Measurements from ENCODE around the gene CHAD.

CHAD gene

GRCh38 chr17:50514936-50515702 is 46.4 kb upstream of the CHAD start:
- Histone ChIP-seq H3F3A (ENCODE audit: insufficient read depth, low read length) (no peaks in the 10 kb centered on the region), H3K27me3 (replicated peaks; ENCODE audit: insufficient read depth, low read length) (no peaks in the 10 kb centered on the region), H4K20me1 (ENCODE audit: insufficient read depth, low read length) (no peaks in the 10 kb centered on the region), H3K9me3 (replicated peaks; ENCODE audit: insufficient read depth, low read length) (no peaks in the 10 kb centered on the region), H3K4me3 (ENCODE audit: low read length) (no peak overlapping the region), H3K4me2 (ENCODE audit: low read depth, low read length) (no peak overlapping the region), H3K9me2 (replicated peaks; ENCODE audit: insufficient read depth, low read length) (no peaks in the 10 kb centered on the region), H2AFZ (ENCODE audit: low read length) (no peak overlapping the region), H3K36me3 (replicated peaks; ENCODE audit: insufficient read depth, low read length) (no peaks in the 10 kb centered on the region), H3K9ac (ENCODE audit: low read length) (no peak overlapping the region), H3K27ac (ENCODE audit: low read length) (no peak overlapping the region), H3K4me1 (ENCODE audit: low read length) (no peaks in the 10 kb centered on the region), H3K79me2 (ENCODE audit: low read length) (no peaks in the 10 kb centered on the region)
- TF ChIP-seq EZH2phosphoT487 (IDR thresholded peaks at IDR 0.05; ENCODE audit: low read length) (no peak), CTCF (IDR thresholded peaks at IDR 0.05; ENCODE audit: low read length) (no peak), EZH2 (optimal IDR thresholded peaks at IDR 0.05; ENCODE audit: low read depth, low read length) (no peak)
- no peak for DNase-seq

GRCh38 chr17:50514388-50514787 is 45.7 kb upstream of the CHAD start:
- no peaks in the 10 kb centered on the region for H3F3A ChIP-seq (ENCODE audit: insufficient read depth, low read length)
- no peaks in the 10 kb centered on the region for H3K36me3 ChIP-seq (replicated peaks; ENCODE audit: insufficient read depth, low read length)
- TF ChIP-seq CTCF (IDR thresholded peaks at IDR 0.05; ENCODE audit: low read length) (no peak), EZH2phosphoT487 (IDR thresholded peaks at IDR 0.05; ENCODE audit: low read length) (no peak), EZH2 (optimal IDR thresholded peaks at IDR 0.05; ENCODE audit: low read depth, low read length) (no peak)
- H3K79me2 ChIP-seq (ENCODE audit: low read length) = no peaks in the 10 kb centered on the region
- H3K4me3 ChIP-seq (ENCODE audit: low read length) = no peak overlapping the region
- H3K4me1 ChIP-seq (ENCODE audit: low read length) = no peaks in the 10 kb centered on the region
- H3K9me2 ChIP-seq (replicated peaks; ENCODE audit: insufficient read depth, low read length) = no peaks in the 10 kb centered on the region
- H4K20me1 ChIP-seq (ENCODE audit: insufficient read depth, low read length) = no peaks in the 10 kb centered on the region
- DNase-seq = no peak
- no peaks in the 10 kb centered on the region for H3K27me3 ChIP-seq (replicated peaks; ENCODE audit: insufficient read depth, low read length)
- H3K9ac ChIP-seq (ENCODE audit: low read length) = no peak overlapping the region
- H2AFZ ChIP-seq (ENCODE audit: low read length) = no peak overlapping the region
- H3K4me2 ChIP-seq (ENCODE audit: low read depth, low read length) = no peak overlapping the region
- H3K9me3 ChIP-seq (replicated peaks; ENCODE audit: insufficient read depth, low read length) = no peaks in the 10 kb centered on the region
- no peak overlapping the region for H3K27ac ChIP-seq (ENCODE audit: low read length)

- no peaks in the 10 kb centered on the region for H3K27me3 ChIP-seq (replicated peaks; ENCODE audit: insufficient read depth, low read length)
- no peak overlapping the region for H3K4me2 ChIP-seq (ENCODE audit: low read depth, low read length)
- no peaks in the 10 kb centered on the region for H3K9me2 ChIP-seq (replicated peaks; ENCODE audit: insufficient read depth, low read length)
- H4K20me1 ChIP-seq (ENCODE audit: insufficient read depth, low read length) = no peaks in the 10 kb centered on the region
- no peak for TF ChIP-seq EZH2 (optimal IDR thresholded peaks at IDR 0.05; ENCODE audit: low read depth, low read length)
- no peak for TF ChIP-seq CTCF (IDR thresholded peaks at IDR 0.05; ENCODE audit: low read length)
- TF ChIP-seq EZH2phosphoT487 (IDR thresholded peaks at IDR 0.05; ENCODE audit: low read length) = no peak
- no peak for DNase-seq
- H3K4me1 ChIP-seq (ENCODE audit: low read length) = no peaks in the 10 kb centered on the region
- no peaks in the 10 kb centered on the region for H3F3A ChIP-seq (ENCODE audit: insufficient read depth, low read length)
- H3K79me2 ChIP-seq (ENCODE audit: low read length) = no peaks in the 10 kb centered on the region
- no peak overlapping the region for H3K9ac ChIP-seq (ENCODE audit: low read length)
- no peak overlapping the region for H3K27ac ChIP-seq (ENCODE audit: low read length)
- H3K9me3 ChIP-seq (replicated peaks; ENCODE audit: insufficient read depth, low read length) = no peaks in the 10 kb centered on the region
- no peaks in the 10 kb centered on the region for H3K36me3 ChIP-seq (replicated peaks; ENCODE audit: insufficient read depth, low read length)
- no peak overlapping the region for H3K4me3 ChIP-seq (ENCODE audit: low read length)
- H2AFZ ChIP-seq (ENCODE audit: low read length) = no peak overlapping the region
These were observed 44.8 kb upstream of the CHAD start for GRCh38 chr17:50513495-50513894.
